ENCODE data around the gene STAC3.
A peak's percentile ranks its signal among the peaks of the same experiment; 100 is the strongest.

Gene STAC3

DNA sequence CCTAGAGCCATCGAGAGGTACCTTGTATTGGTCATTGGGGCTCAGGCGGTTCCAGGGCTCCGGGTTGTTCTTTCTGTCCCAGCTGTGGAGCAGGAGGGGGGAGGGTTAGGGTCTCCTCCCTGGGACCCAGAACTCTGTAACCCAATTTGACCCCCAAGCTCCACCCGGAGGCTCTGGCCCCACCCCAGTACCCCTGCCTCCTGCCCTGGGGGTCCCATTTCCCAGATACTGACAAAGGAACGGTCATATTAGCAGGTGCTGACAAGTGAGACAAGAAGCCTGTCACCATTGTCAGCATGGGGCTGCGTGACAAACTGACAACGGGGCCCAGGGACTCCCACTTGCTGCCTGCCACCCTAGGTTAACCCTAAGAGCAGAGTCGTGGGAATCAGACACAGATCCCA lies 15.3 kb downstream of the STAC3 start:
- no peak for ATAC-seq

DNA sequence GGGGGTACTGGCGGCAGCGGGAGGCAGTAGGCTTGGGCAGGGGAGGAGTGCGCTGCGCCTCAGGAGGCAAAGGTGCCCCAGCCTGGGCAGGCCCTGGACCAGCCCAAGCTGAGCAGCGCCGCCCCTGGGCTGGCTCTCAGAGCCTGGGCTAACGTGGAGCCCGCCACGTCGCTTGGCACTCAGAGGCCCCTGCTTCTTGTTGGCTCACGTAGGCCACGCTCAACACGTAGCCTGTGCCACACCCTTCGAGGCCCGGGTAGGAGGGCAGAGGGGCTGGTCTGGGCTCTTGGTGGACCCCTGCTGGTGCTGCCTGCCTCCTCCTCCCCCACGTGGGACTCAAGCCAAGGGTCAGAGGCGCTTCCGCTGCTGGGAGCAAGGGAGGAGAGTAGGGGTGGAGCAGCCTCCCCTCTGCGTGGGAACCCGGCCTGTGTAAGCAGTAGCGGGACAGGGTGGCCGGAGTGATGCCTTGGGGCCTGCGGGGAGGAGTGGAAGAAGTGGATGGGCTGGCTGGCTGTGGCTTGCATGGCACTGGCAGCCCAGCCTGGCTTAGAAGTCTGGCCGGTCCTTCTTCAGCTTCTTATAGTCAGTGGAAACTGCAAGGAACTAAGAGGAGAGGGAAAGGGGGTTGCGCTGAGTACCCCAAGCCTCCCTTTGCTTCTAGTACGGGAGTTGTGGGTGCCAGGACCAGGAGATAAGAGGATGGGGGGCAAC lies 15.8 kb downstream of the STAC3 start:
- ATAC-seq, result peak; percentile 7 to 11

DNA sequence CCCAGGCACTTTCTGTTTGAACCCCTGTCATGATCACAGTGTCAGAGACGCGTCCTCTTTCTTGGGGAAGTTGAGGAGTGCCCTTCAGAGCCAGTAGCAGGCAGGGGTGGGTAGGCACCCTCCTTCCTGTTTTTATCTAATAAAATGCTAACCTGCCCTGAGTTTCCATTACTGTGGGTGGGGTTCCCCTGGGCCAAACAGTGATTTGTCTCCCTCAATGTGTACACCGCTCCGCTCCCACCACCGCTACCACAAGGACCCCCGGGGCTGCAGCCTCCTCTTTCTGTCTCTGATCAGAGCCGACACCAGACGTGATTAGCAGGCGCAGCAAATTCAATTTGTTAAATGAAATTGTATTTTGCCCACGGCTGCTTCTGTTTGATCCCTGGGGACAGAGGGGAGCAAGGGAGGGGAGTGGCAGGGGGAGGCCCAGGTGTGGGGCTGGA lies 16.4 kb downstream of the STAC3 start:
- ATAC-seq, result no peak

DNA sequence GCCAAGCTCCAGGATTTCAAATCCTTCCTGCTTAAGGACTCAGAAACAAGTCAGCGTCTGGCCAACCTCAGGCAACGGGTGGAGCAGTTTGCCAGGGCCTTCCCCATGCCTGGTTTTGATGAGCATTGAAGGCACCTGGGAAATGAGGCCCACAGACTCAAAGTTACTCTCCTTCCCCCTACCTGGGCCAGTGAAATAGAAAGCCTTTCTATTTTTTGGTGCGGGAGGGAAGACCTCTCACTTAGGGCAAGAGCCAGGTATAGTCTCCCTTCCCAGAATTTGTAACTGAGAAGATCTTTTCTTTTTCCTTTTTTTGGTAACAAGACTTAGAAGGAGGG lies 16.8 kb downstream of the STAC3 start:
- ATAC-seq, result no peak

DNA sequence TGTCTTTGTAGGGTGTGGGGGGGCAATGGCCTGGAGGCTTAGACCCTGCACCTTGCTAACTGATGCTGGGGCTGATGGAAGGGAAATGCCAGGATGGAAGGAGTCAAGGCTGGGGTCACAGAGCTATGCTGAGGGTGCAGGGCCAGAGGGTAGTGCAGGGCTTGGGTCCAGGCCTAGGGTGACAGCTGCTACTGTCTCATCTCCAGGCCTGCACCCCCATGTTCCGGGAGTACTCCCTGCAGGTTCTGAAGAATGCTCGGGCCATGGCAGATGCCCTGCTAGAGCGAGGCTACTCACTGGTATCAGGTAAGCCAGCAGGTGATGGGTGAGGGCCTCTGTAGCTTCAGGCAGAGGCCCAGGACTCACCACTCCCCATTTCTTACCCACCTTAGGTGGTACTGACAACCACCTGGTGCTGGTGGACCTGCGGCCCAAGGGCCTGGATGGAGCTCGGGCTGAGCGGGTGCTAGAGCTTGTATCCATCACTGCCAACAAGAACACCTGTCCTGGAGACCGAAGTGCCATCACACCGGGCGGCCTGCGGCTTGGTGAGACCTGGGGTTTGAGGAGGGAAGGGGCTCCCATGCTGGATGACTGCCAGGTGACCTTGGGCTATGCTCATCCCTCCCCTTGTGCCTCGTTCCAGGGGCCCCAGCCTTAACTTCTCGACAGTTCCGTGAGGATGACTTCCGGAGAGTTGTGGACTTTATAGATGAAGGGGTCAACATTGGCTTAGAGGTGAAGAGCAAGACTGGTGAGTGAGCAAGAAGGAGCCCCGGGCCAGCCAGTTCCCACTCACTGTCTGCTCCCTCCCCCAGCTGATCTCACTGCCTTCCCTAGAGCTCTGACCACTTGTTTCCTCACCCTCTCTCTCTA lies 17.4 kb downstream of the STAC3 start:
- no peak for ATAC-seq

DNA sequence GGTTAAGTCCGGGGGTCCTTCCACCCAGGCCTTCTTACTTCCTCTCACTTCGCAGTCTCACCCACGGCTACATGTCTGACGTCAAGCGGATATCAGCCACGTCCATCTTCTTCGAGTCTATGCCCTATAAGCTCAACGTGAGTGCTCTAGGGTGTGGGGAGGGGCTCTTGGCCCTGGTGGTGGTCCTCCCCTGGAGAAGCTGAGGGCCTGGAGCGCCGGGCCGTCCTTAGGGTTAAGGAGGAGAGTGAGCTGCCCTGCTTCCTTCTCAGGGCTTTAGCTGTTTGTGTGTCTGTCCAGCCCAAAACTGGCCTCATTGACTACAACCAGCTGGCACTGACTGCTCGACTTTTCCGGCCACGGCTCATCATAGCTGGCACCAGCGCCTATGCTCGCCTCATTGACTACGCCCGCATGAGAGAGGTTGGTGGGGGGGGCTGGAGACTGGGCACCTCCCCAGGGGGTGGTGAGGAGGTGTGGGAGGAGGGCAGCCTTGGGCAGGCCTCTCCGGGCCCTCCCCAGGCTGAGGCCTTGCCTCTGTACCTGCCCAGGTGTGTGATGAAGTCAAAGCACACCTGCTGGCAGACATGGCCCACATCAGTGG lies 18.7 kb downstream of the STAC3 start:
- no peak for ATAC-seq

DNA sequence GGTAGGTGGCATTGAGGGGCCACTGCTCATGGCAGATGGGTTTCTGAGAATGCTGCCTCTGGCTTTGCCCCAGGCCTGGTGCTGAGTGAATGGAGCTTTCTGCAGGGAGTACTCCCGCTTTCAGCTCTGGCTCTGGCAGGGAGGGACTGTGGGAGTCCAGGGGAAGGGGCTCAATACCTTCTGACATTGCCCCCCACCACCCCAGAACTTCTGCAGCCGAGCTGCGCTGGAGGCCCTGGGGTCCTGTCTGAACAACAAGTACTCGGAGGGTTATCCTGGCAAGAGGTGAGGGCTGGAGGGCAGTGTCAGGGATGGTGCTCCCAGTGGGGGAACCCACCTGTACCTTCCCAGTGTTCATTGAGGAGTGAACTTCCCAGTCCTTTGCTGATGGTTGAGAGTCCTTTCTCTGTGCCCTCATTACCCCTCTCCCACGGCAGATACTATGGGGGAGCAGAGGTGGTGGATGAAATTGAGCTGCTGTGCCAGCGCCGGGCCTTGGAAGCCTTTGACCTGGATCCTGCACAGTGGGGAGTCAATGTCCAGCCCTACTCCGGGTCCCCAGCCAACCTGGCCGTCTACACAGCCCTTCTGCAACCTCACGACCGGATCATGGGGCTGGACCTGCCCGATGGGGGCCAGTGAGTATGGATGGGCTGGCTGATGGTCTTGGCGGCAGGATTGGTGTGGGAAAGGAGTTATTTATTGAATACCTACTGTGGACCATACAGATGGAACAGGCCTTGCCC lies 19.5 kb downstream of the STAC3 start:
- no peak for ATAC-seq

DNA sequence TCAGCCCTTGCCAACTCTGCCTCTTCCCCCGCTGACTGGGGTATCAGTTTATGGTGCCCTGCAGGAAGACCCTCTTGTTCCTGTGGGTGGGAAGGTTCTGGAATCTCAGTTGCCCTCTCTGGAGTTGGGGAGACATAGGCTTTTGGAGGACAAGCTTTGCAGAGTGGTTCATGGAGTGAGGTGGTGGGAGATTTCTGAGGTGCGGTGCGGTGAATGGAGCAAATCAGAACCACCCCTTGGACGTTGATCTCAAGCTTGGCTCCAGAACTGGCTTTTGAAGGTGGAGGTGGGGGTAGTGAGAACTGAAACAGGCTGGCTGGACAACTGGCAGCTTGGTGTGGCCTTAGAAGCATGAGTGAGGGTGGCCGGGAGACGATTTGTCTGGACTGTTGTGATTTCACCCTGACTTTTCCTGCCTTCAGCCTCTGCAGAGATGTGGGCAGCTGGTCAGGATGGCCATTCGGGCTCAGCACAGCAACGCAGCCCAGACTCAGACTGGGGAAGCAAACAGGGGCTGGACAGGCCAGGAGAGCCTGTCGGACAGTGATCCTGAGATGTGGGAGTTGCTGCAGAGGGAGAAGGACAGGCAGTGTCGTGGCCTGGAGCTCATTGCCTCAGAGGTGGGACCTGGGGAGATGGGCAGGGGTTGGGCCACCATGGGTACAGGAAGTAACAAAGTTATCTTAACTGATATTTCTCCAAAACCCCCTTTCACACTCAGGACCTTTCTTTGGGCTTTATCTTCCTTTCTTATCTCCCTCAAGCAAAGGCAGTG lies 20.4 kb downstream of the STAC3 start:
- ATAC-seq, result no peak

DNA sequence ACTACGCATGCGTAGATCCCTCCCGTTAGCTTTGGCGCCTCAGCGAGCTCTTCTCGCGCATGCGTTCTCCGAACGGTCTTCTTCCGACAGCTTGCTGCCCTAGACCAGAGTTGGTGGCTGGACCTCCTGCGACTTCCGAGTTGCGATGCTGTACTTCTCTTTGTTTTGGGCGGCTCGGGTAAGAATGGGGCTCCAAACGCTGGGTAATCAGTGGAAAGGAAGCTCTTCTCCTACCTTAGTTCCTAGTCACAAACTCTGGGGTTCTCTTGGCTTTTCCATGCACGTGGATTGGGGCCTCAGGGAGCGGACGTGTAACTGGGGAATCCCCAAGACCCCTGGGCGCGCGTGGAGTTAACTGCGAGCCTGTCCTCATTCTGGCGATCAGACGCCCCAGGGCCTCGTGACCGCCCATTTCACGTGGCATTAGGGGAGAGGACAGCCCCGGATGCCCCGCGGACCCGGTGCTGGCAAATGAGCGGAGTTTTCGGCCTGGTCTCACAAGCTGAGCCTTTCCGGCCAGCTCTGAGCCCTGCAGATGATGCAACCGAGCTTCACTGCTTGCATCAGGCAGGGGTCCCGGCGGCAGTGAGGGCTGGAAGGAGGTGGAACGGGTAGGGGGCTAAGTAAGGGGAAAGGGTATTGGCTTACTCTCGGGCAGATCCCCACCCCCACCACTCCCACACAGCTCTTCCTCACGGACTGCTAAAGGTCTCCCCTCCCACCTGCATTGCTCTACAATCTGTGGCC lies 21.2 kb downstream of the STAC3 start, which contains the start of gene SHMT2:
SHMT2 (plus strand) TSS at position 78 of the 747 bp plus-strand sequence; CDS start at position 146, 68 bp downstream.
- ATAC-seq, result peak; percentile 58 to 62

DNA sequence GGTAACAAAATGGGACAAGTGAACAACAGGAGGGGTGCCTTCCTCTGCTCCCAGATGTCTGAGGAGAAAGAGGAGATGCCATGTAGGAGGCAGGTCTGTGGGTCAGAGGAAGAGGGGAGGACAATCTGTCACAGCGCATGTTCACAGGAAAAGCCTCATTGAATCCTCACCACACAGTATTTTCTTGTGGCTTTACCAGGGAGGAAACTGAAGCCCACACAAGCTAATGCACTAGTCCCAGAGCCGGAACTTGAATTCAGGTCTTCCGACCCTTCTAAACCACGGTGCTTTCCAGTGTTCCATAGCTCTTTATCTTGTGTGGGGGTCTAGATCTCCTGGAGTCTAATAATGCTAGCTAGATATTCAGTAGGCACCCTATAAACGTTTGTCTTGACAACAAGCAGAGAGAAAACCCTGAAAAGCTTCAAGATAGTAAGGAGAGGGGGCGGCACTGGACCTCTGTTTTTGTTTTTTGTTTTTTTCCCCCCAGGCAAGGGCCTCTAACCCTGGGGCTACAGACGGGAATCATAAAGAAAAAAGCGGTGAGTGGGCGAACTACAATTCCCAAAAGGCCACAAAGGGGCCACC lies 21.8 kb downstream of the STAC3 start:
- peak; percentile 4 to 12 for ATAC-seq

DNA sequence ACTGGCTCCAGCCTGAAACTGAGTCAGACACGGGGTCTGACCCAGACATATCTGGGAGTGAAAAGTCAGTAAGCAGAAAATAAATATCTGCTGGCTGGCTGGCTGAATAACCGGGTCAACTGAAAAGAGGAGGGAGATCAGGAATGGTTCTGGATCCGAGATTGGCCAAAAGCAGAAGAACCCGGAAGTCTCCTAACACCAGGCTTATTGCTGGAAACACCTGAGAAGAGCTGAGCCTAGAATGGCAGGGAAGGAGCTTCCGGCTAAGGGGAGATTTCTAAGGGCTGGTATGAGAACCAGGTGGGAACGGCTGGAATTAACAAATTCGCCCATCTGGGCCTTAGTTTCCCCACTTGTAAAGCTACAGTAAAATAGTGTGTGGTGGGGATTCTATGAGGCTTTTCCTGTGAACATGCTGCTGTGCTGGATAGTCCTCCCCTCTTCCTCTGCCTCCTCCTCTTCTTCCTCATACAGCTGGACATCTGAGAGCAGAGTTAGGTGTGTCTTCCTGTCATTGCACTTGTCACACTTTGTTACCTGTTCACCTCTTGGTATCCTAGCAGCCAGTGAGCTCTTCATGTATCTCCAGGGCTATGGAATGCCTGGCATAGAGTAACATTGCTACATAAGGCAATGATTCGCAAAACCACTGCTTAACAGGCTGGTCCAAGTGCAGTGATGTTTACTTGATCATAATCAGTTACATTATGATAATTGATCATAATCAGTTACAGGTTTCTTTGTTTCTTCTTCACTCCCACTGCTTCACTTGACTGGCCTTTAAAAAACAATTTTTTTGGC lies 23.5 kb downstream of the STAC3 start:
- ATAC-seq, result no peak

DNA sequence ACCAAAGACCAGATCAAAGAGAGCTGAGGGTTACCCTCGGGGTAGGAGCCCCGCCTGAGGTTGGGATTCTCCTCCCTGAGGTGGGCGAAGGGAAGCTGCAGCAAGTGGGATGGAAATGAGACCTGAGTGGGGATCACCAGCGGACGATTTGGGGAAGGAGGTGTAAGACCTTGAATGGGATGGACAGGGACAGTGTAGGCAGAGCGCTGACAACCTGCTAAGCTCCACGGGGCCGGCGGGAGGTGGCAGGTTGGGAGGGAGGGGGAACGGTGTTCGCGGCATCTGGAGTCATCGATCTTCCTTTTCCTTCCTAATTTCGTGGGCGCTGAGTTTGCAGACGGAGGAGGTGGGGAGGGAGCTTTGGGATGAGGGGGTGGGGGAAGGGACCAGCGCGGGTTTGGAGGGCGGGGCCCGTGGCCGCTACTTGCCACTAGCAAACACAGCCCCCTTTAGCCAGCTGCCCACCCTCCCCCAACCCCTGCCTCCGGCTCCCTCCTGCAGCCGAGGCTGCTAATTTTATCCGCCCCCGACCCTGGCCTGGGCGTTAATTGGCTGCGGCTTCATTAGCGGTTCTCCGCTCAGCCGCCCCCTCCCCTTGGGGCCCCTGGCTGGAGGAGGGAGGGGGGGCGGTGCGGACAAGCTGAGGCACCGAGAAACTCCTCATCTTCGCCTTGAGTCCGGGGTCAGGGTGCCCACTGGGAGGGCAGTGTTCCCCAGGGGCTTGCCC lies 24.2 kb downstream of the STAC3 start:
- no peak for ATAC-seq

DNA sequence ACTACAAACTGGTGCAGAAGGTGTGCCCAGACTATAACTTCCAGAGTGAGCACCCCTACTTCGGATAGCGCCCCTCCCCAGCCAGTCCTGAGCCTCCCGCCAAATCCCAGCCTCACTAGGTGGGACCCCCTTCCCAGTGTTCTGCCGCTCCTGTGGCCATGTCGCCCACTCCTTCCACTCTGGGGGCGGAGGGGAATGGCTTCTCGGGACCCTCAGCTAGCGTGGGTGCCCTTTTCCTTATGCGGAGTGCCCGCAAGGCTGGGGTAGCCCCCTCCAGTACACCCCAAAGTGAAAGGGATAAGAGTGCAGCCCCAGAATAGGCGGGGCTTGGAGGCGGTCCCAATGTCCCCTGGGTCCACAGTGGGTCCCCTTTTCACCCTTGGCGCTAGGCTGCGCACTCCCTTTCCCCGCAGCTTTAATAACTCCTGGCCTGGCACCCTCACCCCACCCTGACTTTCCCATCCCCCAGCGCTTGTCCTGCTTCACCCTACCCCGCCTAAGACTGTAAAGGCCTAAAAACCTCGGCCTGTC lies 25.2 kb downstream of the STAC3 start:
- ATAC-seq, result no peak

DNA sequence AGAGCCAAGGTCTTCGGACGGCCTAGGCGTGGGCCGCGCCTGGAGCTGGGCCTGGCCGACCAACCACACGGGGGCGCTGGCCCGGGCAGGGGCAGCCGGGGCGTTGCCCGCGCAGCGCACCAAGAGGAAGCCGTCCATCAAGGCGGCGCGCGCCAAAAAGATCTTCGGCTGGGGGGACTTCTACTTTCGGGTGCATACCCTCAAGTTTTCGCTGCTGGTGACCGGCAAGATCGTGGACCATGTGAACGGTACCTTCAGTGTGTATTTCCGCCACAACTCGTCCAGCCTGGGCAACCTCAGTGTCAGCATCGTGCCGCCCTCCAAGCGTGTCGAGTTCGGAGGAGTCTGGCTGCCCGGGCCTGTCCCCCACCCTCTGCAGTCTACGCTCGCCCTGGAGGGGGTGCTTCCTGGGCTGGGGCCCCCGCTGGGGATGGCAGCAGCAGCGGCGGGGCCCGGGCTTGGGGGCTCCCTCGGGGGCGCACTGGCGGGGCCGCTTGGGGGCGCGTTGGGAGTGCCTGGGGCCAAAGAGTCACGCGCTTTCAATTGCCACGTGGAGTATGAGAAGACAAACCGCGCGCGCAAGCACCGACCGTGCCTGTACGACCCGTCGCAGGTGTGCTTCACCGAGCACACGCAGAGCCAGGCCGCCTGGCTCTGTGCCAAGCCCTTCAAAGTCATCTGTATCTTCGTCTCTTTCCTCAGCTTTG lies 25.9 kb downstream of the STAC3 start:
- peak; percentile 55 to 57 for ATAC-seq

DNA sequence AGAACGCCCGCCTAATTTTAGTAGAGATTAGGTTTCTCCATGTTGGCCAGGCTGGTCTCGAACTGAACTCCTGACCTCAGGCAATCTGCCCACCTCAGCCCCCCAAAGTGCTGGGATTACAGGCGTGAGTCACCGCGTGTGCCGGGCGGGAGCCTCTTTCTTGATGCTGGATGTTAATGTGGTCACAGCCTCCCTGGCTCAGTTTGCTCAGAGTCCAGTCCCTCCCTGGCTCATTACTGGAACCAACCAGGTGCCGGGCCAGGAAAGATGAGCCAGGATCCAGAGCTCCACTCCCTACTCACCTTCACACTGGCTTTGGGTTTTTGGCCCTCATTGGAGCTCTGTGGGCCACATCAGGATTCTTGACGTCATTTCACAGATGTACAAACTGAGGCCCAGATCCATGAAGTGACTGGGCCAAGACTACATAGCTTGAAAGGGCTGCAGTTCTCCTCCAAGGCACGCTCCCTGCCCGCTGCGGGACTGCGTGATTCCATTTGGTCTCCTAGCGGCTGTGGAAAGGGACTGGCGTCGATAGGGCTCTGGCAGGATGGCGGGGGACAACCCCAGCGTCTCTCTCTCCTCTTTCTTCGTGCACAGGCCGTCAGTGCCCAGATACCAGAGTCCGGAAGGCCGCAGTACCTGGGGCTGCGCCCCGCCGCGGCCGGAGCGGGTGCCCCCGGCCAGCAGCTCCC lies 26.6 kb downstream of the STAC3 start:
- ATAC-seq, result no peak

DNA sequence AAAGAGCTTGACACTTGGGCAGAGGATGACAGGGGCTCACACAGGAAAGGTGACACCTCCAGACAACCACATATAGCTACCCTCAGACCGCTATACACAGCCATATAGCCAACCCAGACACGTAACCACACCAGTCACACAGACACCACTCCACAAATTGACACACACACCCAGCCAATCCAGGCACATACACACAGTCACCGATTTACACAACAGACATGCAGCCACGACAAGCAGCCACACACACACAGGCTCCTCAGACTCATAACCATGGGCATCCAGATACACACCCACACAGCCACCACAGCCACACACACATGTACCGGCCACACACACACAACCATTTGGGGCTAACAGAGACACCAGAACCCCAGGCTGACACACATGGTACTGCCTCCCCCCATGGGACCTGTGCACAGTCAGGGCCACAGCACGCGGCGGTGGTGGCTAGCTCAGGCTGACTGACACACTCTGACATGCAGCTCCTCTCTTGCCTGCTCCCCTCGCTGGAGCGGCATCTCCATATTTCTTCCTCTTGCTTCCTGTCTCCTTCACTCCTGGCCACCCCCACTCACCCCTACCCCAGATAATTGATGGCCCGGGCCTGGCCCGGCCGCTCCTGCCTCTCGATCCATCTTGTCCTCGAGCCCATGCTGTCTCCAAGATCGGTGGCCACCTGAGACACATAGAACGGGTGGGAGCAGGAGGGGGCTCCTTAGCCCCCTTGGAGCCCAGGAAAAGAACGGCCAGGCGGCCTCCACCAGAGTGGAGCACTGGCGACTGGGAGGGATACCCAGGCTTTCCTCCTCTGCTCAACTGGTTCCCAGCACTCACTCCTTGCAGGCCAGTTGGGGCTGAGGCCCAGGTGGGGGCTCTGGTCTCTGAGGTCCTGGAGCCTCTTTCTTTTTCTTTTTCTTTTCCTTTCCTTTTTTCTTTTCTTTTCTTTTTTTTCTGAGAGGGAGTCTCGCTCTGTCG lies 27.5 kb downstream of the STAC3 start:
- ATAC-seq, result peak in 1 of 2 donors; percentile 11
